T1000 (cell line): ENCODE data around the gene VWA3B.

Experiments used
- DNase-seq: peaks from one replicate; lab custom pipeline; 2025; ENCODE audit warnings: mixed read lengths; lab: John Stamatoyannopoulos, UW

Gene VWA3B

GRCh38 chr2:98177286-98177685 is 90.3 kb downstream of the VWA3B start:
- DNase-seq, result no peak

DNA sequence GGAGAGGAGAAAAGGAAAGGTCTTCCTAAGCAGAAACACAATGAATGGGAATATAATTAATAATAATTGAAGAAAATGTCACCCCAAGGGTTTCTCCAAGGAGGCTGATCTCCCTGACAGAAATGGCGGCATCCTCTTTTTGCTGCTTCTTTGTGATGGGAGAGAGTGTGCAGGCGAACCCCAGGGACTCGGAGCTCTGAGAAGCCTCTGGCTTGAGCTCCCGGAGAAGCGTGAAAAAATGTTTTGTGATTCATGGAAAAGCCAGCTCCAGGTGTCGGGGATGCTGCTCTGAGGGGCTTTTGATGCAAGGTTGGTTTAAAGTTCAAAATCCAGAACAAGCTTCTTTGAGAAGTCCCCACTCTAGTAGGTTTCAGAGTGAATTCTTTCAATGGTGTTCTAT is 91.0 kb downstream of the VWA3B start:
- no peak for DNase-seq

DNA sequence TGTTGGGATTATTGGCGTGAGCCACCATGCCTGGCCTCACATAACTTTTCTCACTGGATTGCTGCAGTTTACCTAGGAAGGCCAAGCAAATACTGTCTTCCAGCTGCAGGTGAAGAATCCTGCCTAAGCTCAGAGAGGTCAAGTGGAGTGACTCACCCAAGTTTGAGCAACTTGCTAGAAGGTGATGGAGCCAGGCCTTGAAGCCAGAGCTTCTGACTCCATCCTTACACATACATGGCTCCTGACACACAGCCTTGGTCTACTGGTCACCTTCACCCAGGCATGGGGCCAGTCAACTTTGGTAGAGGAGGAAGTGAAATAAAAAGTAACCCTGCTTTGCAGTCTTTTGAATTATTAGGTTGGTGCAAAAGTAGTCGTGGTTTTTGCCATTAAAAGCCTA is 93.5 kb downstream of the VWA3B start:
- DNase-seq, result no peak

- no peak for DNase-seq
These were observed 94.4 kb downstream of the VWA3B start for GRCh38 chr2:98181346-98181745.

DNA sequence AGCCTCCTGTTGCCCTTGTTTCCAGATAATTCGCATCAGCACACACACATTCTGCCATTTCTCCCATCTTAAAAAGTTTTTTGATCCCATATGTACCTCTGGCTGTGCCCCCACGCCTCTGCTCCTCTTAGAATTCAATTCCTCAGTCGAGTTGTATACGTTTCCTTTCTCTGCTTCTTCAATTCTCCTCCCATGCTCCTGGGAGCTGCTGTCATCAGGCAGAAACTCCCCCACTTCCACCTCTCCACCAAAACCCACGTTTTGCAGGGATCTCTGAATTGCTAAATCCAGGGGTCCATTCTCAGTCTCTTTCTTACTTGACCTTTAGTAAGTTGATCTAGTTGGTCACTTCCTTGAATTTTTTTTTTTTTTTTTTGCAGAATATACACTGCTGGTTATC is 98.8 kb downstream of the VWA3B start:
- DNase-seq, result no peak

DNA sequence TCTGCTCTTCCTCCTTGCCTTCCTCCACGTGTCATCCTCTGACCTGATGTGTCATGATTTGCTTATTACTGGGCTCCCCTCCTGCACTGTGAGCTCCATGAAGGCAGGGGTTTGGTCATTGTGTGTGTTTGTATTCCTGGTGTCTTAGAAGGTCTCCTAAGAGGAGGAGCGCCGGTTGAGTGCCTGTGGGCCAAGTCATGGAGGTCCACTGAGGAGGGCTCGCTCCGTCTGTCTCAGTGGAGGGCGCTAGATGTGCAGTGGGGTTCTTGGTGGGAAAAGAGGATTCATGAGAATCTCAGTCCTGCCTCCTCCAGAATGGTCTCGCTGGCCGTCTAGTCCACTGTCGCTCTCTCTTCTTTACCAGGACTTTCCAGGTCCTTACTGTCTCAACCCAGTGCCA is 100.2 kb downstream of the VWA3B start:
- no peak for DNase-seq

GRCh38 chr2:98188351-98189046 is 101.5 kb downstream of the VWA3B start:
- no peak for DNase-seq

GRCh38 chr2:98191883-98192282 is 104.9 kb downstream of the VWA3B start:
- DNase-seq, result no peak

DNA sequence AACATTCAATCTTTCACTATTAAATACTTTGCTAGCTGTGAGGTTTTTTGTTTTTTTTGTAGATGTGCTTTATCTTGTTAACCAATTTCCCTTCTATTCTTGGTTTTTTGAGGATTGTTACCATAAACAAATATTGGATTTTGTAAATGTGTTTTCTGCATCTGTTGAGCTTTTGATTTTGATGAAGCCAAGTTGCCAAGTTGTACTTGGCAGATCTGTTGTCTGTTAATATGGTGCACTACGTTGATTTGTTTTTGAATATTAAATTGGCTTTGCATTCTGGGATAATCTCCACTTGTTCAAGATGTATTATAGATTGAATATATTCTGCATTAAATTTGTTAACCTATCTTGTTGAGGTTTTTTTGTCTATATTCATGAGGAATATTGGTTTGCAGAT is 114.6 kb downstream of the VWA3B start:
- DNase-seq, result no peak

GRCh38 chr2:98205889-98206288 is 118.9 kb downstream of the VWA3B start:
- no peak for DNase-seq

DNA sequence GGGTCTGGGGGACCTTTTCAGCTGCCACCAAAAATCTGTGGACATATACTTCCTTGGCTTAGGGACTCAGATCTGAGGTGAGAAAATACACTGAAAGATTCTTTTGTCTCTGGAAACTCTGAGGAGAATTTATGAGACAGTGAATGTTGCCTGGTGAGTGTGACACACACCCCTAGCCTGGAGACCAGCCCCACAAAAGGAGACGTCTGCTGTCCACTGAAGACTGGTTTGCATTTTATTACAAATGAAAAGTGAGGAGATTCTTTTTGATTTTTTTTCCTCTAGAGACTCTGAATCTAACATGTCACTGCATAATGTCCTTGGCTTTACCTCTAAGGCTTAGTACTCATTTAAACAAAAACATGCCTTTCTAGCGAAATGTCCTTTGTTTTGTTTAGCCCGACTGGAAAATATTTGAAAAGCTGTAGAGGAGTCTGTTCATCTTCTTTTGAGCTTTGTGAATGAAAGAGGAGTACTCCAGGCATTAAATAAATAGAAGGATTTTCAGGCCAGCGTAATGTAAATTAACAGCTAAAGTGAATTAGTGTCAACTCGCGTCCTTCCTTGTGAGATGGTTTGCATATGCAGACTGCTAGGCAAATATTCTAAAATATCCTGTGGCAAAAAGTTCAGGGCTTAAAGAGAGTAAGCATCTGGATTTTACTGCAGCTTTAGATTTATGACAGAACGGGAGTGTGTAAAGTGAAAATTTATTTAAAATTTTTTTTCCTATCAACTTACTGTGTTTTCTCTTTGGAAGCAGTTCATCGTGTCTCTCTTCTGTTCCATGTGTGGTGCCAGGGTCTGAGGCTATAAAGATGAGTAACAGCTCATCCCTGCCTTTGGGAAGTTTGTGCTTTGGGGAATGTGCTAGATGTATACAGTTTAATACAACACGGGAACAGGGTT is 125.4 kb downstream of the VWA3B start:
- no peak for DNase-seq

DNA sequence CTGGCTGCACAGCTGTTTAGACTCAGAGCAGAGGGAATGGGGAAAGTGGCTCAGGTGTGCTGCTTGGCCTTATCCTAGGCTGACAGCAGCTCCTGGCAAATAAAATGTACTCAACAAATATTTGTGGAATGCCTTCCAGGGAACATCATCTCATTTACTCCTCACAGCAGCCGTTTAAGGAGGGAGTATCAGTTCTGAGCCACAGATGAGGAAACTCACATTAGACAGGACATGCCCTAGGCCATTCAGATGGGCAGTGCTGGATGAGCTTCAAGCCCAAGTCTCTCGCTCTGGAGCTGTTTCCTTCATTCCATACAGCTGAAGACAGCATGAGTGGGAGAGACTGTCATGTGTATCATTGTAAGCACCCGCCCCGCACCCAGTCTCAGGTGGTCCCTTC is 129.6 kb downstream of the VWA3B start:
- DNase-seq, result no peak

DNA sequence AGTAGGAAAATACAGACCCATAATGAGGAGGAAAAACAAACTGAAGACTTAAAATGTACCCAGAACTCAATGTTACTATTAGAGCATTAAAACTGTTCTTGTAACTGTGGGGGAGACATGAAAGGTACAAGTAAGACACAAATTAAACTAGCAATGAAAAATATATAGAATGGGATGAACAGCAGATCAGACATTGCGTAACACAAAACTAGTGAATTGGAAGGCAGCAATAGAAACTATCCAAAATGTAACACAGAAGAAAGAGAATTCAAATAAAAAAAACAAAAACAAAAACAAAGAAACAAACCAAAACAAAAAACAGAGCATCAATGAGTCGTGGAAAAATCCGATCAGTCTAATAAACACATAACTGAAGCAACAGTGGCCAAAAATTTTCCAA is 132.2 kb downstream of the VWA3B start:
- no peak for DNase-seq

DNA sequence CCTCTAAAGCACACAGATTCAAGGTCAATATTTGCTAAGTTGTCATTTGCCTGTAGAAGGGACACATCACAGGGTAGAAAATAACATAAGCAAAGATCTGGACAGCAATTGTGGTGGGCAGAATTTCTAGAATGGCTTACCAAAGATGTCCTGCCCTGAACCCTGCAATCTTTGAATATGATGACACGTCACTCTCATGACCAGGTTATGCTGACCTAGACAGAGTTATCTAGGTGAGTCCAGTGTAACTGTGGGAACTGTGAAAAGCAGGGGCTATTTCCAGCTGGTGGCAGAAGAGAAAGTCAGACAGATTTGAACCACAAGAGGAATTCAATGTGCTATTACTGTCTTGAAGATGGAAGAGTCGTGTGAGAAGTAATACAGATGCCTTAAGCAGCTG is 147.0 kb downstream of the VWA3B start:
- no peak for DNase-seq

- DNase-seq, result no peak
These were observed 147.8 kb downstream of the VWA3B start for GRCh38 chr2:98234776-98235175.

DNA sequence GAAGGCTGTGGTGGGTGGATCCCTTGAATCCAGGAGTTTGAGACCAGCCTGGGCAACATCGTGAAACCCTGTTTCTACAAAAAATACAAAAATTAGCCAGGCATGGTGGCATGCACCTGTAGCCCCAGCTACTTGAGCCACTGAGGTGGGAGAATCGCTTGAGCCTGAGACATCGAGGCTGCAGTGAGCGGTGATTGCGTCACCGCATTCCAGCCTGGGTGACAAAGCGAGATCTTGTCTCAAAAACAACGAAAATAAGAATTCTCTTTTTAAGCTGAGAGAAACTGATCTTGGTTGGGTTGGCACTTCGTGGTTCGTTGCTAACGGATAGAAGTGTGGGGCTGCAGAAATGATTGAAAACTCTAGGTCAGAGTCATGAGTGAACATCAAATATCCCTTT is 150.0 kb downstream of the VWA3B start:
- no peak for DNase-seq

DNA sequence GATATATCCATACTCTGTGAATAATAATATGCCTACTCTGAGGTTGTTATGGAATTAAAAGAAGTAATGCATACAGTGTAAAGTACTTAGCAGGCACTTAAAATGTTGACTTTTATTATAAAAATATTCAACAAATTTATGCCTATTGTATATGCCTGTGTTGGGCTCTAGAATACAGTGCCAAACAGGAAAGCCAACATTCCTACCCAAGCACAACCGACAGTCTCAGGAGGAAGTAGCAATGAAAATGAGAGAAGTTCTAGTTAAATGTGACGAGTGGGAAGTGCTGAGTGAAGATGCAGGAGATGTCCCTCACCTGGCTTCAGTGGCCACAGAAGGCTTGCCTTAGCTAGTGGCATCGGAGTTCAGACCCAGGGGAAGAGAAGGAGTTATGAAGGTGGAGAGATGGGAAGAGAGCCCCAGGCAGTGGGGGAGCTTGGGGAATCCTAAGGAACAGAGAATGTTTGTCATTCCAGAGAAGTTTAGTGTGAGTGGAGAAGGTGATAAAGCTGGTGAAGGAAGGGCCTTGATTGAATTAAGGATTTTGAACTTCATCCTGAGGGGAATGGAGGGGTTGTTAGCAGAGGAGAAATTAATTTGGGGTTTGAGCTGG is 153.9 kb downstream of the VWA3B start:
- no peak for DNase-seq

GRCh38 chr2:98241592-98241991 is 154.6 kb downstream of the VWA3B start:
- DNase-seq, result no peak

DNA sequence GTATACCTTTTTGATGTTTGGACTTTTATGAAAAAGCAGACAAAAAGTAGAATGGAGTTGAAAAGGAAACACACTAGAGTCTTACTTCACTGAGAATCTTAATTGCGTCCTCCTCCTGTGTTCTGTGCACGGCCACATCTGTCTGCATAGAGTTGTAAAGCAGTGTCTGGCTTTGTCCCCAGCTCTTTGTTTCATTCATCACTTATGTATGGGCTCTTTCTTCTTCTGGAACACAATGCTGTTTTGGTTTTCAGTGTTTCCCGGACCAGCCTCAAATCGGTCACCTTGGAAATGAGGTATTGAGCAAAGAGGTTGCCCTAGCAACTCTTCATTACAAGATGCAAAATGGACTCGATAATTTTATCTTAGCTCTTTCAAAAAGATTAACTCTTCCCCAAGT is 155.0 kb downstream of the VWA3B start:
- DNase-seq, result no peak

DNA sequence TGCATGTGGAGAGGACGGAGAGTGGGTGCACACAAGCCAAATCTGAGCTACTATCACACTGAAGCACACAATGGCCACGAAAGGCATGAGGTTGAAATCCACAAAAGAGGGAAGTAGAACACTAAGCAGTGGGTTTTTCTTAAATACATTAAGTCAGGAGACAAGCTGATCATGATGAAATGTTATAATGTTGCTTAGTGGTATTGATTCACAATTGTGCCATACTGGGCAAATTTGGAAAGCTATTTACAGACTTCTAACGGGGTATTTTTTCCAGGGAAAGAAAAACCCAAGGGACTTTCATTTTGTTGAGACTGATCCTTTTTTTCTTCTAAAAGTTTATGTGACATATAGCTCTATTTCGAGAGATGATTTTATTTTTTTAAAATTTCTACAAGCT is 158.5 kb downstream of the VWA3B start:
- DNase-seq, result no peak

DNA sequence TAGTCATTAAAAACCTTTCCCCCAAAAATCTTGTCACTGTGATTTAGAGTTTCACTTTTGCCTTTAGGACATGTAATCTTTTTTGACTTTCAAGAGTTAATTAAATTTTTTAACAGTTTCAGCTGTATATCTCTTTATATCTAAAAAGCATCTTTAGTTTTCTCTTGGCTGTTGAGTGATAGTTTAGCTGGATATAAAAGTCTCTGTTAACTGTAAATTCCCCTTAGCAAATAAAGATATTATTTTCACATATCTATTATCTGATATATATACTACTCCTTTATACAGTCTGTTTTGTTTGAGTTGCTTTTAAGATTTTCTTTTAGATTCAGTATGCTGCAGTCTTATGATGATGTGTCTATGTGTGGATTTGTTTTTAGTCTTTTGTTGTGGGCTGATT is 160.4 kb downstream of the VWA3B start:
- no peak for DNase-seq

- DNase-seq, result no peak
These were observed 165.2 kb downstream of the VWA3B start for GRCh38 chr2:98252038-98252773.
